H9 (cell line): ENCODE data around the gene MTERF4. TPM values are rescaled to one million over a fixed set of nuclear protein-coding genes. Genes with fewer than 3 reads are reported as not detected.
A peak's percentile ranks its signal among the peaks of the same experiment; 100 is the strongest.

ENCODE experiments used
- DNase-seq: peaks from one replicate; pipeline ENCODE4 v3.0.0-alpha.2; 2017
- H2AFZ ChIP-seq: one replicate; pipeline ENCODE4 v1.6.1; 2013; ENCODE audit warnings: mild to moderate bottlenecking, low read length, control low read depth, moderate library complexity
- H2AK5ac ChIP-seq: 2 replicates; pipeline ENCODE4 v1.6.1; 2013; ENCODE audit warnings: low read length, control low read depth, mixed read lengths; ENCODE audit not compliant: insufficient read length
- H2BK120ac ChIP-seq: one replicate; pipeline ENCODE4 v1.6.1; 2013; ENCODE audit warnings: low read depth, mild to moderate bottlenecking, low read length, control low read depth, inconsistent platforms; ENCODE audit not compliant: poor library complexity, severe bottlenecking
- H2BK12ac ChIP-seq: 2 replicates; pipeline ENCODE4 v1.6.1; 2013; ENCODE audit warnings: low read length, control low read depth, mixed read lengths, low read depth; ENCODE audit not compliant: insufficient read length
- H2BK15ac ChIP-seq: 2 replicates; pipeline ENCODE4 v1.6.1; 2013; ENCODE audit warnings: low read depth, low read length, control low read depth
- H2BK20ac ChIP-seq: one replicate; pipeline ENCODE4 v1.6.1; 2013; ENCODE audit warnings: low read depth, mild to moderate bottlenecking, low read length, control low read depth, inconsistent platforms; ENCODE audit not compliant: poor library complexity, severe bottlenecking
- H2BK5ac ChIP-seq: 2 replicates; pipeline ENCODE4 v1.6.1; 2013; ENCODE audit warnings: low read length, control low read depth, mixed read lengths; ENCODE audit not compliant: insufficient read length
- H3K14ac ChIP-seq: 2 replicates; pipeline ENCODE4 v1.6.1; 2013; ENCODE audit warnings: low read length, control low read depth; ENCODE audit not compliant: insufficient read depth
- H3K18ac ChIP-seq: 2 replicates; pipeline ENCODE4 v1.6.1; 2013; ENCODE audit warnings: low read depth, mild to moderate bottlenecking, mixed read lengths, low read length, control low read depth; ENCODE audit not compliant: insufficient read length
- H3K23ac ChIP-seq: 2 replicates; pipeline ENCODE4 v1.6.1; 2013; ENCODE audit warnings: low read length, control low read depth, mixed read lengths, low read depth; ENCODE audit not compliant: insufficient read length
- H3K23me2 ChIP-seq: 2 replicates; pipeline ENCODE4 v1.6.1; 2013; ENCODE audit warnings: low read depth, mild to moderate bottlenecking, mixed read lengths, low read length, control low read depth; ENCODE audit not compliant: insufficient read length, poor library complexity, severe bottlenecking
- H3K27ac ChIP-seq: 2 replicates; pipeline ENCODE4 v1.5.1; 2013; ENCODE audit warnings: low read length, control low read depth, mixed read lengths, low read depth; ENCODE audit not compliant: insufficient read length
- H3K27me3 ChIP-seq: 2 replicates; pipeline ENCODE4 v1.6.1; 2013; ENCODE audit warnings: low read length, control low read depth, inconsistent platforms; ENCODE audit not compliant: insufficient read depth
- H3K4ac ChIP-seq: 2 replicates; pipeline ENCODE4 v1.6.1; 2013; ENCODE audit warnings: low read depth, mild to moderate bottlenecking, control low read depth, inconsistent platforms, low read length, moderate library complexity
- H3K4me1 ChIP-seq: 2 replicates; pipeline ENCODE4 v1.6.1; 2013; ENCODE audit warnings: low read length, control low read depth, inconsistent platforms; ENCODE audit not compliant: insufficient read depth
- H3K4me2 ChIP-seq: 2 replicates; pipeline ENCODE4 v1.6.1; 2013; ENCODE audit warnings: low read length, control low read depth, mixed read lengths; ENCODE audit not compliant: insufficient read length, insufficient read depth
- H3K56ac ChIP-seq: 2 replicates; pipeline ENCODE4 v1.6.1; 2013; ENCODE audit warnings: low read depth, mild to moderate bottlenecking, mixed read lengths, low read length, control low read depth; ENCODE audit not compliant: insufficient read length
- H3K79me1 ChIP-seq: 2 replicates; pipeline ENCODE4 v1.6.1; 2013; ENCODE audit warnings: low read depth, mild to moderate bottlenecking, moderate library complexity, low read length, control low read depth, inconsistent platforms; ENCODE audit not compliant: insufficient read depth, poor library complexity, severe bottlenecking
- H3K79me2 ChIP-seq: 2 replicates; pipeline ENCODE4 v1.6.1; 2013; ENCODE audit warnings: low read length, control low read depth, inconsistent platforms; ENCODE audit not compliant: insufficient read depth
- H3K9ac ChIP-seq: 2 replicates; pipeline ENCODE4 v1.6.1; 2013; ENCODE audit warnings: low read length, control low read depth, mixed read lengths; ENCODE audit not compliant: insufficient read length; ENCODE audit errors: extremely low read depth
- H3K9me3 ChIP-seq: one replicate; pipeline ENCODE4 v1.6.1; 2013; ENCODE audit warnings: low read depth, low read length, inconsistent platforms; ENCODE audit not compliant: control insufficient read depth
- H3T11ph ChIP-seq: one replicate; pipeline ENCODE4 v1.6.1; 2013; ENCODE audit warnings: mild to moderate bottlenecking, low read length, control low read depth, inconsistent platforms
- H4K20me1 ChIP-seq: one replicate; pipeline ENCODE4 v1.6.1; 2013; ENCODE audit not compliant: control insufficient read depth, insufficient read length, insufficient read depth
- H4K5ac ChIP-seq: 2 replicates; pipeline ENCODE4 v1.6.1; 2013; ENCODE audit warnings: low read depth, mild to moderate bottlenecking, mixed read lengths, low read length, control low read depth; ENCODE audit not compliant: insufficient read length
- H4K8ac ChIP-seq: replicated peaks from 2 replicates; pipeline ENCODE4 v1.6.1; 2013; ENCODE audit warnings: low read length, control low read depth, mixed read lengths, low read depth; ENCODE audit not compliant: insufficient read length
- H4K91ac ChIP-seq: 2 replicates; pipeline ENCODE4 v1.6.1; 2013; ENCODE audit warnings: low read depth, mild to moderate bottlenecking, moderate library complexity, mixed read lengths, low read length, control low read depth; ENCODE audit not compliant: insufficient read length
- H3K27ac Mint-ChIP-seq, 3 experiments: 2 replicates in 2 of 3; 3 replicates in 1 of 3; pipeline ENCODE4 v1.8.0; 2020 to 2021; ENCODE audit warnings: mixed read lengths in 3 of 3, mild to moderate bottlenecking in 1 of 3, moderate library complexity in 1 of 3
- H3K27me3 Mint-ChIP-seq: 2 replicates; pipeline ENCODE4 v1.8.0; 2021; ENCODE audit warnings: low read depth, mild to moderate bottlenecking, moderate library complexity, mixed read lengths
- H3K36me3 Mint-ChIP-seq, 3 experiments: 2 replicates in 2 of 3; 3 replicates in 1 of 3; pipeline ENCODE4 v1.8.0; 2020 to 2021; ENCODE audit warnings: low read depth in 3 of 3, mixed read lengths in 3 of 3; ENCODE audit not compliant: insufficient read depth in 1 of 3
- H3K4me1 Mint-ChIP-seq, 2 experiments: 2 replicates each; pipeline ENCODE4 v1.8.0; 2020; ENCODE audit warnings: mixed read lengths in 2 of 2
- H3K4me3 Mint-ChIP-seq, 2 experiments: 2 replicates in 1 of 2; 3 replicates in 1 of 2; pipeline ENCODE4 v1.8.0; 2020 to 2021; ENCODE audit warnings: mild to moderate bottlenecking in 2 of 2, mixed read lengths in 2 of 2, moderate library complexity in 1 of 2
- H3K9me3 Mint-ChIP-seq, 2 experiments: 2 replicates in 1 of 2; 3 replicates in 1 of 2; pipeline ENCODE4 v1.8.0; 2020; ENCODE audit warnings: mild to moderate bottlenecking in 2 of 2, mixed read lengths in 2 of 2, moderate library complexity in 1 of 2
- WGBS: extraction: QIAGEN DNeasy Blood & Tissue Kit; methylation state at CpG from one replicate; pipeline ENCODE4 v1.1.7; 2013; ENCODE audit warnings: missing lambda C conversion rate, low lambda C conversion rate, mixed read lengths; ENCODE audit not compliant: insufficient read length; ENCODE audit errors: extremely low coverage; 5-methylcytosine and 5-hydroxymethylcytosine counted together
- total RNA-seq: library from RNA; stranded (reverse); gene quantifications from 2 replicates; pipeline ENCODE4 v1.2.1, GENCODE V29; 2021
- TF ChIP-seq, protein P1 (sequence below): fragments of 200-600 bp; sonication (generic); conservative IDR thresholded peaks from 3 replicates; pipeline ENCODE4 v1.8.0; 2021; ENCODE audit warnings: antibody characterized with exemption, mild to moderate bottlenecking

MTERF4 gene
- total RNA-seq, 1 experiment from 2014 or later = 35.0 TPM

DNA sequence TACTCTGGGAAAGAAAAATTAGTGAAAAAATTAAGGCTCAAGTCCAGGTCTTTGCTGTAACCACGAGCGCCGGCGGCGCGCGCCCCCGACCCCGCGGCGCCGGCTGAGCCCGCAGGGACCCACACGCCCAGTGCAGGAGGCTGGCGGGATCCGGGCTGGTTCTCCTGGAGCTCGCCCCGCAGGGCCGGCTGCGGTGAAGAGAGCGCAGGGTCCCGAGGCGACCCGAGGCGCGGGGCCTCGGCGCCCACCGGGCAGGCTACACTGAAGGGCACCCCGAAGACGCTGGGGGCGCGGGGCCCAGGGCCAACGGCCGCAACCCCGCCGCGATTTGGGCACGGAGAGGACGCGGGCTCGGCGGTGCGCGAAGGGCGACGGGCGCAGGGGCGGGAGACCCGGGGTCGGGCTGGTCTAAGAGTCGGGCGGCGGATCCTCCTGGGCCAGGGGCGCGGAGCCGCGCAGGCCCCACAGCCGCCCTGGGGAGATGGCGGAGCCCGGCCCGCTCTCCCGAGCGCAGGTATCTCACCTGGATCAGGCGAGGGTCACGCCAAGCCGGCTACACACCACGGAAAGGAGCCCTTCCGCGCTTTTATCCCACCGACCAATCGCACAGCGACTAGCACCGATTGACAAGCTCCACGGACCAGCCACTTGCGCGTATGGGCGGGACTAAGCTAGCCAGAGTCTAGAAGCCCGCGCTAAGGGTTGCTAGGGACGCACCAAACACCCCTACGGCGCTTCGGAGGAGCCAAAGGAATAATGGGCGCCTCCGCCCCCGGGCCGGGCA is 47.0 kb upstream of the MTERF4 start, which contains the start of gene PASK:
TSS of gene PASK (minus strand) at position 582 of the 784 bp plus-strand sequence. CDS start 6,440 bp downstream, outside the sequence.
- Histone ChIP-seq H2BK120ac (no peak within 1 kb of the TSS), H3K27me3 (no peaks in the 10 kb centered on the region), H4K20me1 (no peaks in the 10 kb centered on the region), H4K91ac (no peak within 1 kb of the TSS), H2AFZ (no peak within 1 kb of the TSS), H3T11ph (no peak within 1 kb of the TSS), H3K14ac (no peak within 1 kb of the TSS; the same call in 1 of the 2 replicates), H3K9ac (peak within 1 kb of the TSS; percentile 63), H3K79me2 (no peaks in the 10 kb centered on the region), H3K23ac (no peak within 1 kb of the TSS), H3K79me1 (no peaks in the 10 kb centered on the region), H3K4me2 (peak within 1 kb of the TSS; percentile 38), H3K4me1 (peaks cover 12% of the 10 kb centered on the region; the same call in 1 of the 2 replicates), H2BK15ac (no peak within 1 kb of the TSS), H4K8ac (no peak within 1 kb of the TSS), H4K5ac (no peak within 1 kb of the TSS), H2BK20ac (no peak within 1 kb of the TSS), H2BK12ac (no peak within 1 kb of the TSS), H3K18ac (no peak within 1 kb of the TSS), H3K4ac (no peak within 1 kb of the TSS), H3K56ac (no peak within 1 kb of the TSS), H3K9me3 (no peaks in the 10 kb centered on the region), H2AK5ac (no peak within 1 kb of the TSS), H3K27ac (no peak within 1 kb of the TSS), H2BK5ac (no peak within 1 kb of the TSS), H3K23me2 (peaks cover 10% of the 10 kb centered on the region)
- DNase-seq = peak; percentile 98
- peak within 1 kb of the TSS; percentile 48 to 95 (median 93); a peak in 6 of 7 replicates for H3K27ac Mint-ChIP-seq
- peaks cover 0 to 10% (median 9%) of the 10 kb centered on the region in 3 experiments; a peak in 5 of 7 replicates for H3K36me3 Mint-ChIP-seq
- no peaks in the 10 kb centered on the region; a peak in 1 of 5 replicates for H3K9me3 Mint-ChIP-seq
- peaks cover 3% of the 10 kb centered on the region for H3K27me3 Mint-ChIP-seq
- H3K4me1 Mint-ChIP-seq = peaks cover 28 to 30% of the 10 kb centered on the region in 2 experiments
- TF ChIP-seq, protein P1, sequence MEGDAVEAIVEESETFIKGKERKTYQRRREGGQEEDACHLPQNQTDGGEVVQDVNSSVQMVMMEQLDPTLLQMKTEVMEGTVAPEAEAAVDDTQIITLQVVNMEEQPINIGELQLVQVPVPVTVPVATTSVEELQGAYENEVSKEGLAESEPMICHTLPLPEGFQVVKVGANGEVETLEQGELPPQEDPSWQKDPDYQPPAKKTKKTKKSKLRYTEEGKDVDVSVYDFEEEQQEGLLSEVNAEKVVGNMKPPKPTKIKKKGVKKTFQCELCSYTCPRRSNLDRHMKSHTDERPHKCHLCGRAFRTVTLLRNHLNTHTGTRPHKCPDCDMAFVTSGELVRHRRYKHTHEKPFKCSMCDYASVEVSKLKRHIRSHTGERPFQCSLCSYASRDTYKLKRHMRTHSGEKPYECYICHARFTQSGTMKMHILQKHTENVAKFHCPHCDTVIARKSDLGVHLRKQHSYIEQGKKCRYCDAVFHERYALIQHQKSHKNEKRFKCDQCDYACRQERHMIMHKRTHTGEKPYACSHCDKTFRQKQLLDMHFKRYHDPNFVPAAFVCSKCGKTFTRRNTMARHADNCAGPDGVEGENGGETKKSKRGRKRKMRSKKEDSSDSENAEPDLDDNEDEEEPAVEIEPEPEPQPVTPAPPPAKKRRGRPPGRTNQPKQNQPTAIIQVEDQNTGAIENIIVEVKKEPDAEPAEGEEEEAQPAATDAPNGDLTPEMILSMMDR = no peak
- peak within 1 kb of the TSS; percentile 87 to 95 for H3K4me3 Mint-ChIP-seq
- no CpG with 5 or more reads among the region's 88 CpGs for WGBS
